ENCODE data around the gene ZNF518A. TPM values are rescaled to one million over a fixed set of nuclear protein-coding genes. Genes with fewer than 3 reads are reported as not detected.
A peak's percentile ranks its signal among the peaks of the same experiment; 100 is the strongest.

The ZNF518A gene
- total RNA-seq, 1 donor, result 13.4 TPM

- Histone ChIP-seq H3K27me3 (ENCODE audit: insufficient read depth, low read length) (no peaks in the 10 kb centered on the region), H3K4me3 (ENCODE audit: insufficient read depth, low read length) (no peak overlapping the region)
- DNase-seq (ENCODE audit: insufficient read length, low spot score, missing footprints), result no peak
Measured at GRCh38 chr10:96137567-96137966, 7.5 kb downstream of the ZNF518A start.

GRCh38 chr10:96138102-96138501 lies 8.0 kb downstream of the ZNF518A start:
- H3K4me1 ChIP-seq (ENCODE audit: insufficient read depth, low read length), result peaks cover 6% of the 10 kb centered on the region
- no peak overlapping the region for H3K4me3 ChIP-seq (ENCODE audit: insufficient read depth, low read length)
- H3K9me3 ChIP-seq (ENCODE audit: low read depth, low read length), result no peaks in the 10 kb centered on the region
- no peak overlapping the region for H3K4me2 ChIP-seq (ENCODE audit: insufficient read depth, low read length)
- no peaks in the 10 kb centered on the region for H3K79me2 ChIP-seq (ENCODE audit: insufficient read depth, low read length)
- TF ChIP-seq CTCF (IDR thresholded peaks at IDR 0.05; ENCODE audit: extremely low read depth, low read depth, low read length), result no peak
- H3K36me3 ChIP-seq (ENCODE audit: insufficient read depth, low read length), result peaks cover 3% of the 10 kb centered on the region
- H4K20me1 ChIP-seq (ENCODE audit: insufficient read depth, low read length), result no peaks in the 10 kb centered on the region
- no peak overlapping the region for H2AFZ ChIP-seq (ENCODE audit: low read length)
- H3K27me3 ChIP-seq (ENCODE audit: insufficient read depth, low read length), result no peaks in the 10 kb centered on the region
- H3K27ac ChIP-seq (ENCODE audit: low read depth, low read length), result no peak overlapping the region
- DNase-seq (ENCODE audit: insufficient read length, low spot score, missing footprints), result no peak

More at GRCh38 chr10:96137567-96137966, 7.5 kb downstream of the ZNF518A start:
- Histone ChIP-seq H3K79me2 (ENCODE audit: insufficient read depth, low read length) (no peaks in the 10 kb centered on the region), H3K36me3 (ENCODE audit: insufficient read depth, low read length) (peaks cover 3% of the 10 kb centered on the region), H4K20me1 (ENCODE audit: insufficient read depth, low read length) (no peaks in the 10 kb centered on the region), H3K4me1 (ENCODE audit: insufficient read depth, low read length) (peaks cover 6% of the 10 kb centered on the region), H3K27ac (ENCODE audit: low read depth, low read length) (no peak overlapping the region), H2AFZ (ENCODE audit: low read length) (no peak overlapping the region), H3K9me3 (ENCODE audit: low read depth, low read length) (no peaks in the 10 kb centered on the region), H3K4me2 (ENCODE audit: insufficient read depth, low read length) (no peak overlapping the region)
- TF ChIP-seq CTCF (IDR thresholded peaks at IDR 0.05; ENCODE audit: extremely low read depth, low read depth, low read length), result no peak

- H3K27ac ChIP-seq (ENCODE audit: low read depth, low read length), result no peak overlapping the region
- H3K79me2 ChIP-seq (ENCODE audit: insufficient read depth, low read length), result no peaks in the 10 kb centered on the region
- no peak for TF ChIP-seq CTCF (IDR thresholded peaks at IDR 0.05; ENCODE audit: extremely low read depth, low read depth, low read length)
- H3K4me1 ChIP-seq (ENCODE audit: insufficient read depth, low read length), result peaks cover 5% of the 10 kb centered on the region
- no peaks in the 10 kb centered on the region for H3K27me3 ChIP-seq (ENCODE audit: insufficient read depth, low read length)
- H2AFZ ChIP-seq (ENCODE audit: low read length), result no peak overlapping the region
- H3K4me3 ChIP-seq (ENCODE audit: insufficient read depth, low read length), result no peak overlapping the region
- H3K9me3 ChIP-seq (ENCODE audit: low read depth, low read length), result no peaks in the 10 kb centered on the region
- peaks cover 7% of the 10 kb centered on the region for H3K36me3 ChIP-seq (ENCODE audit: insufficient read depth, low read length)
- no peak overlapping the region for H3K4me2 ChIP-seq (ENCODE audit: insufficient read depth, low read length)
- no peak for DNase-seq (ENCODE audit: insufficient read length, low spot score, missing footprints)
- H4K20me1 ChIP-seq (ENCODE audit: insufficient read depth, low read length), result no peaks in the 10 kb centered on the region
Measured at GRCh38 chr10:96152437-96152836, 22.3 kb downstream of the ZNF518A start.

- DNase-seq (ENCODE audit: insufficient read length, low spot score, missing footprints), result no peak
- Histone ChIP-seq H4K20me1 (ENCODE audit: insufficient read depth, low read length) (no peaks in the 10 kb centered on the region), H3K9me3 (ENCODE audit: low read depth, low read length) (no peaks in the 10 kb centered on the region), H2AFZ (ENCODE audit: low read length) (peak overlapping the region; percentile 37), H3K4me1 (ENCODE audit: insufficient read depth, low read length) (peaks cover 5% of the 10 kb centered on the region), H3K4me3 (ENCODE audit: insufficient read depth, low read length) (no peak overlapping the region), H3K79me2 (ENCODE audit: insufficient read depth, low read length) (no peaks in the 10 kb centered on the region), H3K36me3 (ENCODE audit: insufficient read depth, low read length) (peaks cover 8% of the 10 kb centered on the region), H3K27me3 (ENCODE audit: insufficient read depth, low read length) (no peaks in the 10 kb centered on the region), H3K27ac (ENCODE audit: low read depth, low read length) (no peak overlapping the region), H3K4me2 (ENCODE audit: insufficient read depth, low read length) (no peak overlapping the region)
- no peak for TF ChIP-seq CTCF (IDR thresholded peaks at IDR 0.05; ENCODE audit: extremely low read depth, low read depth, low read length)
Measured at GRCh38 chr10:96153070-96153469, 23.0 kb downstream of the ZNF518A start.
